Activated CD8-positive, alpha-beta T cell treated with anti-CD3 and anti-CD28 coated beads, Interleukin-2, amount 10 ng/mL, durations not matched to agents 7 days and 5 days (primary cell): ENCODE measurements around the gene RYR2. TPM values are rescaled to one million over a fixed set of nuclear protein-coding genes. Genes with fewer than 3 reads are reported as not detected.

ENCODE experiments used
- ATAC-seq: fragments of 150-1000 bp; cut with Tn5 transposase; one replicate; pipeline ENCODE4 v1.10.0; 2021; ENCODE audit warnings: moderate library complexity
- CTCF ChIA-PET: fragments of 350-600 bp; sonication (Branson Sonifier 250); formaldehyde crosslinking; loops from one replicate; lab custom pipeline; 2021; ENCODE audit warnings: antibody characterized with exemption; lab: Charles Lee
- POLR2A ChIA-PET: fragments of 350-600 bp; sonication (Branson Sonifier 250); formaldehyde crosslinking; loops from one replicate; lab custom pipeline; 2021; ENCODE audit warnings: antibody characterized with exemption; lab: Charles Lee
- DNase-seq: peaks from one replicate; pipeline ENCODE4 v3.0.0-alpha.2; 2020
- H3K27ac Mint-ChIP-seq: one replicate; pipeline ENCODE4 v1.8.0; 2021; ENCODE audit warnings: mild to moderate bottlenecking, mixed read lengths
- H3K27me3 Mint-ChIP-seq: one replicate; pipeline ENCODE4 v1.8.0; 2021; ENCODE audit warnings: low read depth, mixed read lengths
- H3K36me3 Mint-ChIP-seq: one replicate; pipeline ENCODE4 v1.8.0; 2021; ENCODE audit warnings: low read depth, mixed read lengths
- H3K4me1 Mint-ChIP-seq: one replicate; pipeline ENCODE4 v1.8.0; 2021; ENCODE audit warnings: low read depth, mixed read lengths
- H3K4me3 Mint-ChIP-seq: one replicate; pipeline ENCODE4 v1.8.0; 2021; ENCODE audit warnings: mild to moderate bottlenecking, mixed read lengths
- H3K9me3 Mint-ChIP-seq: one replicate; pipeline ENCODE4 v1.8.0; 2022; ENCODE audit warnings: mixed read lengths; ENCODE audit not compliant: insufficient read depth
- total RNA-seq, 2 experiments: library from RNA; stranded (reverse); gene quantifications; one replicate each; pipeline ENCODE4 v1.2.3, GENCODE V29; 2021

The RYR2 gene
- total RNA-seq, 2 experiments from 2014 or later = not detected

GRCh38 chr1:237851210-237851845, 809.3 kb downstream of the RYR2 start:
- ChIA-PET CTCF (interaction anchor here (1.0 kb wide), 1 partner anchor 658 kb away, joined by 3 read pairs; no protein-coding TSS in a partner anchor), POLR2A (no interaction called here)
- H3K9me3 Mint-ChIP-seq = no peaks in the 10 kb centered on the region
- H3K4me3 Mint-ChIP-seq = no peak overlapping the region
- H3K27me3 Mint-ChIP-seq = no peaks in the 10 kb centered on the region
- DNase-seq (peak; percentile 23), ATAC-seq (no peak)
- H3K4me1 Mint-ChIP-seq = no peaks in the 10 kb centered on the region
- no peak overlapping the region for H3K27ac Mint-ChIP-seq
- no peaks in the 10 kb centered on the region for H3K36me3 Mint-ChIP-seq

GRCh38 chr1:237852342-237852741, 810.4 kb downstream of the RYR2 start:
- ChIA-PET POLR2A (no interaction called here), CTCF (interaction anchor here (1.3 kb wide), 1 partner anchor 13 kb away, joined by 5 read pairs; no protein-coding TSS in a partner anchor)
- Mint-ChIP-seq H3K4me1 (no peaks in the 10 kb centered on the region), H3K36me3 (no peaks in the 10 kb centered on the region), H3K4me3 (no peak overlapping the region), H3K27me3 (no peaks in the 10 kb centered on the region), H3K9me3 (no peaks in the 10 kb centered on the region), H3K27ac (no peak overlapping the region)
- ATAC-seq = no peak
- DNase-seq = no peak

DNA sequence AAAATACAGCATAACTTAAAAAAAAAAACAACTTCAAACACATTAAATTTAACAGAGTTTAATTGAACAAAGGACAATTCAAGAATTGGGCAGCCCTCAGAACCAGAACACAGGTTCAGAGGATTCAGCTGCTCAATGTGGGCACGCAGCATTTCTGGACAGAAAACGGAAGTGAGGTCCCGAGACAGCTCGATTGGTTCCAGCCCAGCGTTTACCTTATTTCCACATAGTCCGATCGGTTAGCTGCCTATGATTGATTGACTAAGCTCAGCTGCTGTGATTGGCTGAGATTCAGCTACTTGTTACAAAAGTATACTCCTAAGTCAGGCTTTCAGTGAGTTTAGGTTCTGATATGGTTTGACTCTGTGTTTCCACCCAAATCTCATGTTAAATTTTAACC, 815.5 kb downstream of the RYR2 start:
- Mint-ChIP-seq H3K4me3 (no peak overlapping the region), H3K9me3 (no peaks in the 10 kb centered on the region), H3K27ac (no peak overlapping the region), H3K27me3 (no peaks in the 10 kb centered on the region), H3K4me1 (no peaks in the 10 kb centered on the region), H3K36me3 (no peaks in the 10 kb centered on the region)
- DNase-seq (no peak), ATAC-seq (no peak)
- CTCF ChIA-PET = no interaction called here
- POLR2A ChIA-PET = no interaction called here

DNA sequence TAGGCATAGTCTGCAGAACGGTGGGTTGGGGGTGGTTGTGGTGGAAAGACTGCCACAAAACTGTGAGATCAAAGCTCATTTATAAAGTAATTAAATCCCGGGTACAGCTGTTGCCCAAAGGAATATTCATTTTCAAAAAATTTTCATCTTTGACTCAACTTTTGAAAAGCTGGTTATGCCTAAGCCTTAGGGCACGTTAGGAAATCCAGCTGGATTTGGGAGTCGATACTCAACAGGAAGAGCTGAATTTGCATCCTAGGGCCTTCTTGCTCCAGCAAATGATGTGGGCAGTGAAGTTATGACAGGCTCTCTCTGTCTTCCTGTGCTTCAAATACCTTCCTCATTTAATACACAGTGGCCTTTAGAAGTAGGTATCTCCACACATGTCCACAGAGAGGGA, 817.0 kb downstream of the RYR2 start:
- Mint-ChIP-seq H3K36me3 (no peaks in the 10 kb centered on the region), H3K9me3 (no peaks in the 10 kb centered on the region), H3K27ac (no peak overlapping the region), H3K4me1 (no peaks in the 10 kb centered on the region), H3K4me3 (no peak overlapping the region), H3K27me3 (no peaks in the 10 kb centered on the region)
- ChIA-PET CTCF (no interaction called here), POLR2A (no interaction called here)
- ATAC-seq = no peak
- DNase-seq = no peak

GRCh38 chr1:237861944-237862343, 820.0 kb downstream of the RYR2 start:
- Mint-ChIP-seq H3K4me3 (no peak overlapping the region), H3K4me1 (peaks cover 2% of the 10 kb centered on the region), H3K9me3 (no peaks in the 10 kb centered on the region), H3K27me3 (no peaks in the 10 kb centered on the region), H3K27ac (no peak overlapping the region), H3K36me3 (no peaks in the 10 kb centered on the region)
- POLR2A ChIA-PET = no interaction called here
- ATAC-seq (no peak), DNase-seq (no peak)
- CTCF ChIA-PET = no interaction called here

DNA sequence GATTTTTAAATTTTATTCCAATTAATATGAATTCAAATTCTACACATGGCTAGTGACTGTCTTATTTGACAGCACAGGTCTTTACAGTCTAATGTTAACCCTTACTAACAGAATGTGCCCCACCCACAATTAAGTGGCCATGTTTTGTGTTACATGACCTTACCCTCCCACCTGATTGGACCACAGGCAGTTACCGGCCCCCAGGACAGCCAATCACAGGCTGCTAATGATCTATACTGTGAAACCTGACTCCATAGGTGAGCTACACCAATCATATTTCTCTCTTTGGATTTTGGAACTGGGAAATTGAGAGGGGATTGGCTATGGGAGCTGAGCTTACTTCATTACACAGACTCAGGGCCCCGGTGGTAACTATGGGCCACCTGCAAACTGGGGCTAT, 821.2 kb downstream of the RYR2 start:
- DNase-seq (no peak), ATAC-seq (no peak)
- H3K36me3 Mint-ChIP-seq = no peaks in the 10 kb centered on the region
- POLR2A ChIA-PET = no interaction called here
- no peaks in the 10 kb centered on the region for H3K27me3 Mint-ChIP-seq
- peaks cover 2% of the 10 kb centered on the region for H3K4me1 Mint-ChIP-seq
- no peak overlapping the region for H3K27ac Mint-ChIP-seq
- H3K9me3 Mint-ChIP-seq = no peaks in the 10 kb centered on the region
- CTCF ChIA-PET = interaction anchor here (0.9 to 1.3 kb wide), 4 partner anchors 8 to 20 kb away, joined by 3 to 7 read pairs (median 3); no protein-coding TSS in a partner anchor
- no peak overlapping the region for H3K4me3 Mint-ChIP-seq

- peaks cover 2% of the 10 kb centered on the region for H3K4me1 Mint-ChIP-seq
- CTCF ChIA-PET = interaction anchor here (0.7 to 1.6 kb wide), 6 partner anchors 9 to 1117 kb away, joined by 3 to 7 read pairs (median 3); no protein-coding TSS in a partner anchor
- POLR2A ChIA-PET = no interaction called here
- no peaks in the 10 kb centered on the region for H3K9me3 Mint-ChIP-seq
- no peaks in the 10 kb centered on the region for H3K27me3 Mint-ChIP-seq
- no peaks in the 10 kb centered on the region for H3K36me3 Mint-ChIP-seq
- no peak overlapping the region for H3K4me3 Mint-ChIP-seq
- no peak for ATAC-seq
- H3K27ac Mint-ChIP-seq = no peak overlapping the region
- peak; percentile 22 for DNase-seq
Observed at GRCh38 chr1:237864338-237865244, 822.6 kb downstream of the RYR2 start.

GRCh38 chr1:237867380-237867888, 825.5 kb downstream of the RYR2 start:
- no peak overlapping the region for H3K27ac Mint-ChIP-seq
- DNase-seq (no peak), ATAC-seq (no peak)
- ChIA-PET POLR2A (no interaction called here), CTCF (no interaction called here)
- H3K27me3 Mint-ChIP-seq = no peaks in the 10 kb centered on the region
- peaks cover 2% of the 10 kb centered on the region for H3K4me1 Mint-ChIP-seq
- H3K4me3 Mint-ChIP-seq = no peak overlapping the region
- no peaks in the 10 kb centered on the region for H3K36me3 Mint-ChIP-seq
- H3K9me3 Mint-ChIP-seq = no peaks in the 10 kb centered on the region

DNA sequence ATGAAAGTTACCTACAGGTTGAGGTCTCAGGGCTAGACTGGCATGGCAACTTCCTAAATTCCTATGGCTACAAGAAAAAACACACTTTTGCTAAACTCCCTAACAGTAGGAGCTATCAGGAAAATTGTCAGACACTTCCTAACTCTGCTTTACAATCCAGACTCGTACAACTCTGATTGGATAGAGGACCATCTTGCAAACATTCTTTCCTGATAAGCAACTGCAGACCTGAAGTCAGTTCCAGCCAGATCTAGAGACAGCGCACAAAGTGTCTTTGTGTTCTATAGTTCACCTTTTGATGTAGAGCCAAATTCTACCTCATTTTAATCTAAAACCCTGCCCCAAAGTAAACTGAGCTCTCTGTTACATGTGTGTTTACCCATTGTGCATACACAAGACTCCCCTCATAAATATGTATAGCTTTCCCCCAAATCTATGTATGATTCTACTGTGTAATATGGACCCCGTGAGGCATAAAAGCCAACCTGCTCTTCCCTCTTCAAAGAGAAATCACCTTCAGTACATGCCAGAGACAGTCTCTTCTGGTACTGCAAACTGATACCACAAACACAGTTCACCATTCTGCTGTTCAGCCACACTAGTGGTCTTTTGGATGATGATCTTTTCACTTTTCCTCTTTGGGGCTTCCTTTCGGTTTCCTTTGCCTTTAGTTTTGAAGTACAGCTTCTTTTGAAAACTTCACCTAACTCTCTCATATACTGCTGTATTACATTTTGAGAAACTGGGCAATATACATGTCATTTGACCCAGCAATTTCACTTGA, 827.0 kb downstream of the RYR2 start:
- ChIA-PET POLR2A (no interaction called here), CTCF (no interaction called here)
- Mint-ChIP-seq H3K9me3 (no peaks in the 10 kb centered on the region), H3K27ac (no peak overlapping the region), H3K4me1 (peaks cover 2% of the 10 kb centered on the region), H3K36me3 (no peaks in the 10 kb centered on the region), H3K4me3 (no peak overlapping the region), H3K27me3 (no peaks in the 10 kb centered on the region)
- DNase-seq (no peak), ATAC-seq (no peak)

GRCh38 chr1:237873487-237874211, 831.7 kb downstream of the RYR2 start:
- no peak for DNase-seq
- no peaks in the 10 kb centered on the region for H3K4me1 Mint-ChIP-seq
- no peaks in the 10 kb centered on the region for H3K9me3 Mint-ChIP-seq
- no peak overlapping the region for H3K4me3 Mint-ChIP-seq
- no peak for ATAC-seq
- no peak overlapping the region for H3K27ac Mint-ChIP-seq
- H3K36me3 Mint-ChIP-seq = no peaks in the 10 kb centered on the region
- ChIA-PET CTCF (no interaction called here), POLR2A (no interaction called here)
- H3K27me3 Mint-ChIP-seq = no peaks in the 10 kb centered on the region

GRCh38 chr1:237875291-237875690, 833.3 kb downstream of the RYR2 start:
- no peak overlapping the region for H3K27ac Mint-ChIP-seq
- ATAC-seq (no peak), DNase-seq (no peak)
- H3K9me3 Mint-ChIP-seq = no peaks in the 10 kb centered on the region
- H3K27me3 Mint-ChIP-seq = no peaks in the 10 kb centered on the region
- no peaks in the 10 kb centered on the region for H3K4me1 Mint-ChIP-seq
- H3K4me3 Mint-ChIP-seq = no peak overlapping the region
- CTCF ChIA-PET = interaction anchor here (0.7 kb wide), 1 partner anchor 9 kb away, joined by 3 read pairs; no protein-coding TSS in a partner anchor
- POLR2A ChIA-PET = no interaction called here
- no peaks in the 10 kb centered on the region for H3K36me3 Mint-ChIP-seq
